Measurements from ENCODE around the gene PLA2G1B.

PLA2G1B gene

GRCh38 chr12:120353556-120354317 is 26.2 kb upstream of the PLA2G1B start:
- Histone ChIP-seq H3K9ac (ENCODE audit: low read depth, low read length) (no peak overlapping the region), H3K9me3 (ENCODE audit: control insufficient read depth, insufficient read depth, low read length) (no peaks in the 10 kb centered on the region), H3K36me3 (ENCODE audit: control insufficient read depth, insufficient read depth, low read length) (peaks cover 12% of the 10 kb centered on the region), H3K27me3 (ENCODE audit: control insufficient read depth, insufficient read depth, low read length) (no peaks in the 10 kb centered on the region), H3K4me3 (ENCODE audit: low read depth, low read length) (no peak overlapping the region), H3K4me1 (ENCODE audit: control insufficient read depth, insufficient read depth, low read length) (peaks cover 8% of the 10 kb centered on the region)

GRCh38 chr12:120353136-120353535 is 25.6 kb upstream of the PLA2G1B start:
- H3K9me3 ChIP-seq (ENCODE audit: control insufficient read depth, insufficient read depth, low read length) = no peaks in the 10 kb centered on the region

GRCh38 chr12:120352117-120352516 is 24.5 kb upstream of the PLA2G1B start:
- Histone ChIP-seq H3K4me1 (ENCODE audit: control insufficient read depth, insufficient read depth, low read length) (peaks cover 3% of the 10 kb centered on the region), H3K4me3 (ENCODE audit: low read depth, low read length) (no peak overlapping the region), H3K27me3 (ENCODE audit: control insufficient read depth, insufficient read depth, low read length) (no peaks in the 10 kb centered on the region), H3K36me3 (ENCODE audit: control insufficient read depth, insufficient read depth, low read length) (peaks cover 19% of the 10 kb centered on the region), H3K9me3 (ENCODE audit: control insufficient read depth, insufficient read depth, low read length) (no peaks in the 10 kb centered on the region), H3K9ac (ENCODE audit: low read depth, low read length) (no peak overlapping the region)

More at GRCh38 chr12:120353136-120353535, 25.6 kb upstream of the PLA2G1B start:
- Histone ChIP-seq H3K36me3 (ENCODE audit: control insufficient read depth, insufficient read depth, low read length) (peaks cover 13% of the 10 kb centered on the region), H3K9ac (ENCODE audit: low read depth, low read length) (no peak overlapping the region), H3K4me1 (ENCODE audit: control insufficient read depth, insufficient read depth, low read length) (peaks cover 4% of the 10 kb centered on the region), H3K4me3 (ENCODE audit: low read depth, low read length) (no peak overlapping the region), H3K27me3 (ENCODE audit: control insufficient read depth, insufficient read depth, low read length) (no peaks in the 10 kb centered on the region)

DNA sequence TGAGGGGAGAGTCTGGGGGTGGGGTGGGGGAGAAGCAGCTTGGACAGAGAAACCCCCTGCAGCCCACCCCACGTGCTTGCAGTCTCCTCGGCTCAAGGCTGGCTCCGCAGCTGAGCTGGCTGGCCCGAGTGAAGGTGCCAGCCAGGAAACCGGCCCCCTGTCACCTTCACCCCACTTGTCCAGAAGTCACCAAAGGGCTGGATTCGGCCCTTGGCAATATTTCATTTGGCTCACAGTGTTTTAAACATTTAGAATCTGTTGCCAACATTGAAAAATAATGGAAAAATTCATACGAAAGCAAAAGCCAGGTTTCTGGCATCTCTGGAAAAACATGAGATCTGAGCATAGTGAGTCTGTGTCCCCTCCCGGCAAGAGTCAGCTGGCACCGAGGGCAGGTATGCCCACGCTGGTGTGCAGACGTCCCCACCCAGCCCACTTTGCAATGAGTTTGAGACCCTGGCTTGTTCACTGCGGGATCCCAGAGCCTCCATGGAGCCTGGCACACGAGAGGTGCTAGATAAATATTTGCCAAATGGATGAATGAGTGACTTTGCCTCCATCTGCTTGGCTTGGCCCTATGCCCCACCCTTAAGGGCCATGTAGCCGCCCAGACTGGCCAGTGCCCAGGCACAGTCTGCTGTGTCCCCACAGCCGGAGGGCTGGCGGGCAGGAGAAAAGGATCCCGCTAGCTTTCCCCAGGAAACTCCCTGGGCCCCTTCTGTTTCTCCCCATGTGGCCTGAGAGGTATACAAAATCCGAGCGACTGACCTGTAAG is 23.2 kb upstream of the PLA2G1B start:
- no peak overlapping the region for H3K9ac ChIP-seq (ENCODE audit: low read depth, low read length)
- H3K9me3 ChIP-seq (ENCODE audit: control insufficient read depth, insufficient read depth, low read length) = no peaks in the 10 kb centered on the region
- peaks cover 18% of the 10 kb centered on the region for H3K36me3 ChIP-seq (ENCODE audit: control insufficient read depth, insufficient read depth, low read length)
- no peaks in the 10 kb centered on the region for H3K27me3 ChIP-seq (ENCODE audit: control insufficient read depth, insufficient read depth, low read length)
- H3K4me1 ChIP-seq (ENCODE audit: control insufficient read depth, insufficient read depth, low read length) = no peaks in the 10 kb centered on the region
- H3K4me3 ChIP-seq (ENCODE audit: low read depth, low read length) = no peak overlapping the region

DNA sequence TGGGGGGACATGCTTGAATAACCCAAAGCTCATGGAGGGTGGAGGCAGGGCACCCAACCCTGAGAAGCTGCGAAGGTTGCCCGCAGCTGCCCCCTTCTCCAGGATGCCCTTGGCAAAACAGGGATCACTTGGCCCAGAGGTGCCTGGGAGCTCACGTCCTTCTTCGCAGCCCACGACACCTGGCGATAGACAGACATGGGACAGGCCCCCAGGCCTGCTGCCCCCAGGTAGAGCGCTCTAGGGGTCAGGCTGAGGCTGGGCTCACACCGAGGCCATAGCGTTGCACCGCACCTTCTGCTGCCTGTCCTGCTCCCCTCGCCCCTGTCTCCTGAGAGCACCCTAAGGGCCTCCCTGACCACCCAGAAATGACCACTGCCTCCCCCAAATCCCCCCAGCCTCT is 20.2 kb upstream of the PLA2G1B start:
- H3K27me3 ChIP-seq (ENCODE audit: control insufficient read depth, insufficient read depth, low read length) = no peaks in the 10 kb centered on the region
- no peaks in the 10 kb centered on the region for H3K9me3 ChIP-seq (ENCODE audit: control insufficient read depth, insufficient read depth, low read length)
- H3K4me1 ChIP-seq (ENCODE audit: control insufficient read depth, insufficient read depth, low read length) = no peaks in the 10 kb centered on the region
- H3K4me3 ChIP-seq (ENCODE audit: low read depth, low read length) = no peak overlapping the region
- H3K36me3 ChIP-seq (ENCODE audit: control insufficient read depth, insufficient read depth, low read length) = peaks cover 32% of the 10 kb centered on the region
- no peak overlapping the region for H3K9ac ChIP-seq (ENCODE audit: low read depth, low read length)

GRCh38 chr12:120346681-120347080 is 19.1 kb upstream of the PLA2G1B start:
- H3K4me3 ChIP-seq (ENCODE audit: low read depth, low read length) = no peak overlapping the region
- no peaks in the 10 kb centered on the region for H3K4me1 ChIP-seq (ENCODE audit: control insufficient read depth, insufficient read depth, low read length)
- no peaks in the 10 kb centered on the region for H3K9me3 ChIP-seq (ENCODE audit: control insufficient read depth, insufficient read depth, low read length)
- H3K9ac ChIP-seq (ENCODE audit: low read depth, low read length) = no peak overlapping the region
- H3K36me3 ChIP-seq (ENCODE audit: control insufficient read depth, insufficient read depth, low read length) = peaks cover 30% of the 10 kb centered on the region
- H3K27me3 ChIP-seq (ENCODE audit: control insufficient read depth, insufficient read depth, low read length) = no peaks in the 10 kb centered on the region

DNA sequence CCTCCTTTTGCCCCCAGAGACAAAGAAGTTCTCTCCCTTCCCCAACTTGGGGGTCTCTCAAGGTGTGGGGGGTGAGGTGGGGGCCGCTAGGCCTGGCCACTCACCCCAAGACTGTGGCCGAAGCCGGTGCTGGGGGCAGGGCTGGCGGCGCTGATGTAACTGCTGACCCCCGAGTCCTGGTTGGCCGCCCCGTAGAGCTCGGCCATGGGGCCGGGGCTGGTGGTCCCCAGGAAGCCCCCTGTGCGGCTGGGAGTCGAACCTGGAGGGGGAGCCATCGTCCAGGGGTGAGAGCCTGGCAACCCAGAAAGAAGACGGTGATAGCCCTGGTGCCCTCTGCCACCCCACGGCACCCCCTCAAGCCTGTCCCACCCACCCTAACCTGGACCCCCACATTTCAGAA is 18.5 kb upstream of the PLA2G1B start:
- Histone ChIP-seq H3K4me1 (ENCODE audit: control insufficient read depth, insufficient read depth, low read length) (no peaks in the 10 kb centered on the region), H3K36me3 (ENCODE audit: control insufficient read depth, insufficient read depth, low read length) (peaks cover 28% of the 10 kb centered on the region), H3K4me3 (ENCODE audit: low read depth, low read length) (no peak overlapping the region), H3K9ac (ENCODE audit: low read depth, low read length) (no peak overlapping the region), H3K27me3 (ENCODE audit: control insufficient read depth, insufficient read depth, low read length) (no peaks in the 10 kb centered on the region), H3K9me3 (ENCODE audit: control insufficient read depth, insufficient read depth, low read length) (no peaks in the 10 kb centered on the region)

- Histone ChIP-seq H3K4me3 (ENCODE audit: low read depth, low read length) (no peak overlapping the region), H3K27me3 (ENCODE audit: control insufficient read depth, insufficient read depth, low read length) (no peaks in the 10 kb centered on the region), H3K36me3 (ENCODE audit: control insufficient read depth, insufficient read depth, low read length) (peaks cover 25% of the 10 kb centered on the region), H3K9me3 (ENCODE audit: control insufficient read depth, insufficient read depth, low read length) (no peaks in the 10 kb centered on the region), H3K9ac (ENCODE audit: low read depth, low read length) (no peak overlapping the region), H3K4me1 (ENCODE audit: control insufficient read depth, insufficient read depth, low read length) (no peaks in the 10 kb centered on the region)
Observed at GRCh38 chr12:120343692-120344091, 16.1 kb upstream of the PLA2G1B start.

GRCh38 chr12:120343039-120343537 is 15.5 kb upstream of the PLA2G1B start:
- H3K4me3 ChIP-seq (ENCODE audit: low read depth, low read length) = peak overlapping the region; percentile 13
- no peaks in the 10 kb centered on the region for H3K9me3 ChIP-seq (ENCODE audit: control insufficient read depth, insufficient read depth, low read length)
- no peak overlapping the region for H3K9ac ChIP-seq (ENCODE audit: low read depth, low read length)
- H3K36me3 ChIP-seq (ENCODE audit: control insufficient read depth, insufficient read depth, low read length) = peaks cover 24% of the 10 kb centered on the region
- H3K4me1 ChIP-seq (ENCODE audit: control insufficient read depth, insufficient read depth, low read length) = no peaks in the 10 kb centered on the region
- no peaks in the 10 kb centered on the region for H3K27me3 ChIP-seq (ENCODE audit: control insufficient read depth, insufficient read depth, low read length)

GRCh38 chr12:120342175-120343038 is 14.8 kb upstream of the PLA2G1B start:
- H3K4me1 ChIP-seq (ENCODE audit: control insufficient read depth, insufficient read depth, low read length) = no peaks in the 10 kb centered on the region
- H3K27me3 ChIP-seq (ENCODE audit: control insufficient read depth, insufficient read depth, low read length) = no peaks in the 10 kb centered on the region
- no peak overlapping the region for H3K4me3 ChIP-seq (ENCODE audit: low read depth, low read length)
- H3K36me3 ChIP-seq (ENCODE audit: control insufficient read depth, insufficient read depth, low read length) = peaks cover 19% of the 10 kb centered on the region
- H3K9ac ChIP-seq (ENCODE audit: low read depth, low read length) = no peak overlapping the region
- H3K9me3 ChIP-seq (ENCODE audit: control insufficient read depth, insufficient read depth, low read length) = peaks cover 4% of the 10 kb centered on the region

DNA sequence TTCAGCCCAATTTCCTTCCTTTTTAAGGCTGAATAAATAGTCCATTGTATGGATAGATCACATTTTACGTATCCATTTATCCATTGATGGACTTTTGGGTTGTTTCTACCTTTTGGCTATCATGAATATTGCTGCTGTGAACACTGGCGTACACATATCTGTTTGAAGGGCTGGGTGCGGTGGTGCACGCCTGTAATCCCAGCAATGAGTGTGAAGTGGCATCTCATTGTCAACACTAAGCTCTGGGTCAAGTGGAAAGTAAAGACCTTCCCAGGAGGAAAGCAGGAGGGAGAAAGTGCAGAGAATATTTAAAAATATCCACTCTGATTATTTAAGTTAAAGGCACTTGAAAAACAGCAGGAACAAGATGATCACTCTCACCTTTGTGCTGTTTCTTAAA is 11.7 kb upstream of the PLA2G1B start:
- peaks cover 12% of the 10 kb centered on the region for H3K36me3 ChIP-seq (ENCODE audit: control insufficient read depth, insufficient read depth, low read length)
- H3K4me1 ChIP-seq (ENCODE audit: control insufficient read depth, insufficient read depth, low read length) = no peaks in the 10 kb centered on the region
- H3K9ac ChIP-seq (ENCODE audit: low read depth, low read length) = no peak overlapping the region
- no peak overlapping the region for H3K4me3 ChIP-seq (ENCODE audit: low read depth, low read length)
- H3K27me3 ChIP-seq (ENCODE audit: control insufficient read depth, insufficient read depth, low read length) = no peaks in the 10 kb centered on the region
- H3K9me3 ChIP-seq (ENCODE audit: control insufficient read depth, insufficient read depth, low read length) = peaks cover 6% of the 10 kb centered on the region
